ENCODE results near the gene ANKRD23. TPM values are rescaled to one million over a fixed set of nuclear protein-coding genes. Genes with fewer than 3 reads are reported as not detected.

Gene ANKRD23
- total and polyA plus RNA-seq, 2 experiments from 2014 or later = 0.76 to 1.4 TPM

- DNase-seq = no peak
- in situ Hi-C loops (cut with MboI) = no loop called here
Measured at GRCh38 chr2:96847586-96847985, 3.8 kb upstream of the ANKRD23 start.

GRCh38 chr2:96846825-96847224, 3.0 kb upstream of the ANKRD23 start:
- Histone ChIP-seq H3K4me2 (ENCODE audit: unreplicated experiment) (no peak overlapping the region), H3K9me2 (ENCODE audit: insufficient read depth) (no peaks in the 10 kb centered on the region), H3K9ac (no peak overlapping the region), H3K36me3 (ENCODE audit: low read depth) (peaks cover 13% of the 10 kb centered on the region; the same call in 1 of the 2 replicates), H3F3A (ENCODE audit: insufficient read depth) (no peaks in the 10 kb centered on the region), H4K20me1 (ENCODE audit: insufficient read depth) (no peaks in the 10 kb centered on the region), H3K79me2 (ENCODE audit: insufficient read depth) (no peaks in the 10 kb centered on the region), H3K9me3 (ENCODE audit: low read depth) (no peaks in the 10 kb centered on the region), H3K4me3 (no peak overlapping the region), H3K27ac (no peak overlapping the region), H2AFZ (no peak overlapping the region), H3K4me1 (ENCODE audit: insufficient read depth) (no peaks in the 10 kb centered on the region), H3K27me3 (replicated peaks; ENCODE audit: insufficient read depth) (no peaks in the 10 kb centered on the region)
- in situ Hi-C loops (cut with MboI) = no loop called here
- WGBS, 2 experiments (ENCODE audit: low coverage in 1 of 2, low lambda C conversion rate in 2 of 2, missing lambda C conversion rate in 2 of 2) = 93 to 97% methylated on average over 5 of the region's 5 CpGs
- DNase-seq = no peak
- TF ChIP-seq EZH2phosphoT487 (IDR thresholded peaks at IDR 0.05; ENCODE audit: insufficient read depth, low read depth) = no peak
- no peak for TF ChIP-seq EZH2 (IDR thresholded peaks at IDR 0.05; ENCODE audit: insufficient read depth, poor library complexity, severe bottlenecking)

More at GRCh38 chr2:96847586-96847985, 3.8 kb upstream of the ANKRD23 start:
- Histone ChIP-seq H3K27me3 (replicated peaks; ENCODE audit: insufficient read depth) (no peaks in the 10 kb centered on the region), H3K79me2 (ENCODE audit: insufficient read depth) (no peaks in the 10 kb centered on the region), H3K4me3 (no peak overlapping the region), H3K4me2 (ENCODE audit: unreplicated experiment) (no peak overlapping the region), H3K9me2 (ENCODE audit: insufficient read depth) (no peaks in the 10 kb centered on the region), H3K27ac (no peak overlapping the region), H3K36me3 (ENCODE audit: low read depth) (peaks cover 13% of the 10 kb centered on the region; the same call in 1 of the 2 replicates), H3K9ac (no peak overlapping the region), H3K4me1 (ENCODE audit: insufficient read depth) (no peaks in the 10 kb centered on the region), H4K20me1 (ENCODE audit: insufficient read depth) (no peaks in the 10 kb centered on the region), H2AFZ (no peak overlapping the region), H3K9me3 (ENCODE audit: low read depth) (no peaks in the 10 kb centered on the region), H3F3A (ENCODE audit: insufficient read depth) (no peaks in the 10 kb centered on the region)
- 82 to 84% methylated on average over 10 of the region's 10 CpGs for WGBS, 2 experiments (ENCODE audit: low coverage in 1 of 2, low lambda C conversion rate in 2 of 2, missing lambda C conversion rate in 2 of 2)
- TF ChIP-seq EZH2phosphoT487 (IDR thresholded peaks at IDR 0.05; ENCODE audit: insufficient read depth, low read depth) (no peak), EZH2 (IDR thresholded peaks at IDR 0.05; ENCODE audit: insufficient read depth, poor library complexity, severe bottlenecking) (no peak)

- Histone ChIP-seq H4K20me1 (ENCODE audit: insufficient read depth) (no peaks in the 10 kb centered on the region), H2AFZ (no peak overlapping the region), H3K4me1 (ENCODE audit: insufficient read depth) (no peaks in the 10 kb centered on the region), H3K9me2 (ENCODE audit: insufficient read depth) (no peaks in the 10 kb centered on the region), H3K27ac (no peak overlapping the region), H3K9me3 (ENCODE audit: low read depth) (no peaks in the 10 kb centered on the region), H3K4me2 (ENCODE audit: unreplicated experiment) (no peak overlapping the region), H3K36me3 (ENCODE audit: low read depth) (peaks cover 5% of the 10 kb centered on the region; the same call in 1 of the 2 replicates), H3K4me3 (no peak overlapping the region), H3K27me3 (replicated peaks; ENCODE audit: insufficient read depth) (no peaks in the 10 kb centered on the region), H3K79me2 (ENCODE audit: insufficient read depth) (no peaks in the 10 kb centered on the region), H3F3A (ENCODE audit: insufficient read depth) (no peaks in the 10 kb centered on the region), H3K9ac (no peak overlapping the region)
- no peak for DNase-seq
- in situ Hi-C loops (cut with MboI) = no loop called here
- TF ChIP-seq EZH2phosphoT487 (IDR thresholded peaks at IDR 0.05; ENCODE audit: insufficient read depth, low read depth) = no peak
- no peak for TF ChIP-seq EZH2 (IDR thresholded peaks at IDR 0.05; ENCODE audit: insufficient read depth, poor library complexity, severe bottlenecking)
- 75 to 78% methylated on average over 13 to 17 of the region's 17 CpGs for WGBS, 2 experiments (ENCODE audit: low coverage in 1 of 2, low lambda C conversion rate in 2 of 2, missing lambda C conversion rate in 2 of 2)
Measured at GRCh38 chr2:96844405-96844808, 586 bp upstream of the ANKRD23 start.

GRCh38 chr2:96842600-96842999, 1.2 kb downstream of the ANKRD23 start:
- no peaks in the 10 kb centered on the region for H4K20me1 ChIP-seq (ENCODE audit: insufficient read depth)
- DNase-seq = no peak
- no peaks in the 10 kb centered on the region for H3K9me3 ChIP-seq (ENCODE audit: low read depth)
- no peak overlapping the region for H3K9ac ChIP-seq
- H3K36me3 ChIP-seq (ENCODE audit: low read depth) = peaks cover 5% of the 10 kb centered on the region; the same call in 1 of the 2 replicates
- H3K79me2 ChIP-seq (ENCODE audit: insufficient read depth) = no peaks in the 10 kb centered on the region
- TF ChIP-seq EZH2phosphoT487 (IDR thresholded peaks at IDR 0.05; ENCODE audit: insufficient read depth, low read depth) (no peak), EZH2 (IDR thresholded peaks at IDR 0.05; ENCODE audit: insufficient read depth, poor library complexity, severe bottlenecking) (no peak)
- H3K4me1 ChIP-seq (ENCODE audit: insufficient read depth) = no peaks in the 10 kb centered on the region
- 87 to 88% methylated on average over 6 to 7 of the region's 7 CpGs for WGBS, 2 experiments (ENCODE audit: low coverage in 1 of 2, low lambda C conversion rate in 2 of 2, missing lambda C conversion rate in 2 of 2)
- H3K27ac ChIP-seq = no peak overlapping the region
- no peaks in the 10 kb centered on the region for H3K27me3 ChIP-seq (replicated peaks; ENCODE audit: insufficient read depth)
- H3K9me2 ChIP-seq (ENCODE audit: insufficient read depth) = no peaks in the 10 kb centered on the region
- no peaks in the 10 kb centered on the region for H3F3A ChIP-seq (ENCODE audit: insufficient read depth)
- in situ Hi-C loops (cut with MboI) = no loop called here
- H3K4me3 ChIP-seq = no peak overlapping the region
- H2AFZ ChIP-seq = no peak overlapping the region
- H3K4me2 ChIP-seq (ENCODE audit: unreplicated experiment) = no peak overlapping the region

All from GM23248 (cell line).